ENCODE measurements around the gene RPL39L. TPM values are rescaled to one million over a fixed set of nuclear protein-coding genes. Genes with fewer than 3 reads are reported as not detected.

RPL39L gene
- total RNA-seq, 1 donor: 24.2 TPM

DNA sequence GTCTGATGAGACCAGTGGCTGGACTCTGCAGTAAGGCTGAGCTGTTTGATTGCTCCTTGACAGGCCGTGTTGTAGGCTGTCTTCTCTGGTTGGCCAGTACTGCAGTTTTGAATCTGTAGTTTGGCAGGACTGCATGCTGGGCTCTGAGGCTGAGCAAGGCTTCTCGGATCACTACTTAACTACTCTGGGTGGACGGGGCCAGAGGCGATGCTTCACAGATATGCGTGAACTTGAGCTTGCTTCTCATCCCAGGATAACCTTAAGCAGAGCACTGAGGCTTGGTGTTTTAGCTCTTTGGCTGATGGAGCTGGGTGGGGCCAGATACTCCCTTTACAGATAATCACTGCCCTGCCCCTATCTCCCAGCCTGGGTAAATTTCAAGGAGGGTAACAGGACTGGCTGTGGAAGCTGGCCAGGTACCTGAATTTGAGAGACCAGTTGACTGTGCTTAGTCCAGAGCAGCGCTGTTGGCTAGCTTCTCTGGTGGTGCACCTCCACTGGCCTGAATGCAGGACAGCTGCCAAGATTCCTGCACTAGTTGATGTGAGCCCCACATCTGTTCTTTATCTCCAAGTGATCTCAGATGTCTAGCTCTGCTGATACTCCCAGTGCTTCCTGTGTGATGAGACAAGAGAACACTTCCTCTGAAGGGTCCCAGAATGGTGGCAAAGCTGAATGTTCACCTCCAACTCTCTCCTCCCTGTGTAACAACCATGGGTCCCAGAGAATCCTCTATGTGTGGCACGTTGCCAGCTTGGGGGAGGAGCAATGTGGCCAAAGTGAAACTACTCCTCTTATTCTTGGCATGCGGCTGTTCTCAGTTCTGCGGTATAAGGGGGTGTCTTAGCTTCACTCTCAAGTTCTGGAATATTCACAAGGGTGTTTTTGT lies 37.9 kb downstream of the RPL39L start:
- H3K4me3 ChIP-seq (ENCODE audit: low read depth, low read length): peak overlapping the region; percentile 50
- TF ChIP-seq, protein P1, sequence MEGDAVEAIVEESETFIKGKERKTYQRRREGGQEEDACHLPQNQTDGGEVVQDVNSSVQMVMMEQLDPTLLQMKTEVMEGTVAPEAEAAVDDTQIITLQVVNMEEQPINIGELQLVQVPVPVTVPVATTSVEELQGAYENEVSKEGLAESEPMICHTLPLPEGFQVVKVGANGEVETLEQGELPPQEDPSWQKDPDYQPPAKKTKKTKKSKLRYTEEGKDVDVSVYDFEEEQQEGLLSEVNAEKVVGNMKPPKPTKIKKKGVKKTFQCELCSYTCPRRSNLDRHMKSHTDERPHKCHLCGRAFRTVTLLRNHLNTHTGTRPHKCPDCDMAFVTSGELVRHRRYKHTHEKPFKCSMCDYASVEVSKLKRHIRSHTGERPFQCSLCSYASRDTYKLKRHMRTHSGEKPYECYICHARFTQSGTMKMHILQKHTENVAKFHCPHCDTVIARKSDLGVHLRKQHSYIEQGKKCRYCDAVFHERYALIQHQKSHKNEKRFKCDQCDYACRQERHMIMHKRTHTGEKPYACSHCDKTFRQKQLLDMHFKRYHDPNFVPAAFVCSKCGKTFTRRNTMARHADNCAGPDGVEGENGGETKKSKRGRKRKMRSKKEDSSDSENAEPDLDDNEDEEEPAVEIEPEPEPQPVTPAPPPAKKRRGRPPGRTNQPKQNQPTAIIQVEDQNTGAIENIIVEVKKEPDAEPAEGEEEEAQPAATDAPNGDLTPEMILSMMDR (IDR thresholded peaks at IDR 0.05; ENCODE audit: insufficient read depth, low read depth, low read length): no peak
- DNase-seq (ENCODE audit: low read depth): peak; percentile 88

DNA sequence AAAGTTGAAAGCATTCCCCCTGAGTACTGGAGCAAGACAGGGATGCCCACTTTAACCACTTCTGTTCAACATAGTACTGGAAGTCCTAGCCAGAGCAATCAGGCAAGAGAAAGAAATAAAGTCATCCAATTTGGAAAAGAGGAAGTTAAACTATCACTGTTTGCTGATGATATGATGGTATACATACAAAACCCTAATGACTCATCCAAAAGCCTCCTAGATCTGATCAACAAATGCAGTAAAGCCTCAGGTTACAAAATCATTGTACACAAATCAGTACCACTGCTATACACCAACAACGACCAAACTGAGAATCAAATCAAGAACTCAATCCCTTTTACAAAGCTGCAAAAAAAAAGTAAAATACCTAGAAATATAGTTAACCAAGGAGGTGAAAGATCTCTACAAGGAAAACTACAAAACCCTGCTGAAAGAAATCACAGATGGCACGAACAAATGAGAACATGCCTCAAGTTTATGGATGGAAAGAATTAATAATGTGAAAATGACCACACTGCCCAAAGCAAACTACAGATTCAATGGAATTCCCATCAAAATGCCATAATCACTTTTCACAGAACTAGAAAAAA lies 40.3 kb downstream of the RPL39L start:
- no peak overlapping the region for H3K4me3 ChIP-seq (ENCODE audit: low read depth, low read length)
- peak; percentile 55 for DNase-seq (ENCODE audit: low read depth)
- TF ChIP-seq, protein P1 (IDR thresholded peaks at IDR 0.05; ENCODE audit: insufficient read depth, low read depth, low read length): no peak

DNA sequence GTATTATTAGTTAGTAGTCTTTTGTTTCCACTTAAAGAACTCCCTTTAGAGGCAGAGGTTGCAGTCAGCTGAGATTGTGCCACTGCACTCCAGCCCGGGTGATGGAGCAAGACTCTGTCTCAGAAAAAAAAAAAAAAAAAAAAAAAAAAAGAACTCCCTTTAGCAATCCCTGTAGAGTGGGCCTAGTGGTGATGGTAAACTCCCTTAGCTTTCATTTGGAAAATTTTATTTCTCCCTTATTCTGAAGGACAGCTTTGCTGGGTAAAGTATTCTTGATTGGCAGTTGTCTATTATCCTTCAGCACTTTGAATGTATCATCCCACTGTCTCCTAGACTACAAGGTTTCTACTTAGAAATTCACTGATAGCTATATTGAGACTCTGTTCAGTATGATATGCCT lies 46.0 kb downstream of the RPL39L start:
- TF ChIP-seq, protein P1 (IDR thresholded peaks at IDR 0.05; ENCODE audit: insufficient read depth, low read depth, low read length): no peak
- no peak for DNase-seq (ENCODE audit: low read depth)
- H3K4me3 ChIP-seq (ENCODE audit: low read depth, low read length): no peak overlapping the region

DNA sequence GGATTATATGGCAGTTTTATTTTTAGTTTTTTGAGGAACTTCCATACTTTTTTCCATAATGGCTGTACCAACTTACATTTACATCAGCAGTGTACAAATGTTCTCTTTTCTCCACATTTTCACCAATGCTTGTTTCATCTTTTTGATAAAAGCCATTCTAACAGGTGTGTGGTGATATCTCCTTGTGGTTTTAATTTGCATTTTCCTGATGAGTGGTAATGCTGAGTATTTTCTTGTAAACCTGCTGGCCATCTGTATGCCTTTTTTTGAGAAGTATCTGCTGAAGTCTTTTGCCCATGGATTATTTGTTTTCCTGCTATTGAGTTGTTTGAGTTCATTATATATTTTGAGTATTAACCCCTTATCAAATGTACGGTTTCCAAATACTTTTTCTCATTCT lies 50.6 kb downstream of the RPL39L start:
- H3K4me3 ChIP-seq (ENCODE audit: low read depth, low read length): no peak overlapping the region
- no peak for DNase-seq (ENCODE audit: low read depth)
- TF ChIP-seq, protein P1 (IDR thresholded peaks at IDR 0.05; ENCODE audit: insufficient read depth, low read depth, low read length): no peak

DNA sequence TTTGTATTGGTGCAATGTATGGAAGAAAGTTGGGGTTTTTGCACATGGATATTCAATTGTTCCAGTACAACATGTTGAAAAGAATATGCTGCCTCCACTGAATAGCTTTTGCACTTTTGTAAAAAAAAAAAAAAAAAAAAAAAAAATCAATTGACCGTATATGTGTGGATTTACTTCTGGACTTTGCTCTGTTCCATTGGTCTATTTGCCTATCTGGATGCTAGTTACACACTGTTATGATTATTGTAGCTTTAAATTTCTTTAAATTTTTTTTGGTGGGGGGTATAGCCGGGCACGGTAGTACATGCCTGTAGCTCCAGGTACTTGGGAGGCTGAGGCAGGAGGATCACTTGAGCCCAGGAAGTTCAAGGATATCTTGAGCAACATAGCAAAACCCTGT lies 52.5 kb downstream of the RPL39L start:
- DNase-seq (ENCODE audit: low read depth): no peak
- H3K4me3 ChIP-seq (ENCODE audit: low read depth, low read length): no peak overlapping the region
- TF ChIP-seq, protein P1 (IDR thresholded peaks at IDR 0.05; ENCODE audit: insufficient read depth, low read depth, low read length): no peak

DNA sequence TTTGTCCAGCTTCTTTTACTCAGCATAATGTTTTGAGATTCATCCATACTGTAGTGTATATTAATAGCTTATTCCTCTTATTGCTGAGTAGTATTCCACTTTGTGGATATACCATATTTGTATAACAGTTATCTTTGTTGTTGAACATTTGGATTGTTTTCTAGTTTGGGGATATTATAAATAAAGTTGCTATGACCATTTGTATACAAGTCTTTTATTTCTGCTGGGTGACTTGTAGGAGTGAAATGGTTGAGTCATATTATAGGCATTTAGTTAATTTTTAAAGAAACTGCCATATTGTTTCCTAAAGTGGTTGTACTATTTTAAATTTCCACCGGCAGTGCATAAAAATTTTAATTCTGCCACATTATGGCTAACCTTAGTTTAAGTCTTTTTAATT lies 53.4 kb downstream of the RPL39L start:
- H3K4me3 ChIP-seq (ENCODE audit: low read depth, low read length): no peak overlapping the region
- DNase-seq (ENCODE audit: low read depth): no peak
- TF ChIP-seq, protein P1 (IDR thresholded peaks at IDR 0.05; ENCODE audit: insufficient read depth, low read depth, low read length): no peak

Data from fibroblast of villous mesenchyme (primary cell).